Activated CD8-positive, alpha-beta memory T cell treated with anti-CD3 and anti-CD28 coated beads for 36 hours (primary cell): ENCODE data around the gene SLC2A9. TPM values are rescaled to one million over a fixed set of nuclear protein-coding genes. Genes with fewer than 3 reads are reported as not detected.

Source experiments
- CTCF ChIA-PET: fragments of 350-600 bp; sonication (Branson Sonifier 250); formaldehyde crosslinking; loops from one replicate; lab custom pipeline; 2021; ENCODE audit warnings: antibody characterized with exemption; lab: Charles Lee
- POLR2A ChIA-PET: fragments of 350-600 bp; sonication (Branson Sonifier 250); formaldehyde crosslinking; loops from one replicate; lab custom pipeline; 2021; ENCODE audit warnings: antibody characterized with exemption; lab: Charles Lee
- total RNA-seq, 2 experiments: library from RNA; stranded (reverse); gene quantifications; one replicate each; pipeline ENCODE4 v1.2.3, GENCODE V29; 2021

SLC2A9 gene
- total RNA-seq, 2 experiments from 2014 or later, result 1.4 to 1.6 TPM

DNA sequence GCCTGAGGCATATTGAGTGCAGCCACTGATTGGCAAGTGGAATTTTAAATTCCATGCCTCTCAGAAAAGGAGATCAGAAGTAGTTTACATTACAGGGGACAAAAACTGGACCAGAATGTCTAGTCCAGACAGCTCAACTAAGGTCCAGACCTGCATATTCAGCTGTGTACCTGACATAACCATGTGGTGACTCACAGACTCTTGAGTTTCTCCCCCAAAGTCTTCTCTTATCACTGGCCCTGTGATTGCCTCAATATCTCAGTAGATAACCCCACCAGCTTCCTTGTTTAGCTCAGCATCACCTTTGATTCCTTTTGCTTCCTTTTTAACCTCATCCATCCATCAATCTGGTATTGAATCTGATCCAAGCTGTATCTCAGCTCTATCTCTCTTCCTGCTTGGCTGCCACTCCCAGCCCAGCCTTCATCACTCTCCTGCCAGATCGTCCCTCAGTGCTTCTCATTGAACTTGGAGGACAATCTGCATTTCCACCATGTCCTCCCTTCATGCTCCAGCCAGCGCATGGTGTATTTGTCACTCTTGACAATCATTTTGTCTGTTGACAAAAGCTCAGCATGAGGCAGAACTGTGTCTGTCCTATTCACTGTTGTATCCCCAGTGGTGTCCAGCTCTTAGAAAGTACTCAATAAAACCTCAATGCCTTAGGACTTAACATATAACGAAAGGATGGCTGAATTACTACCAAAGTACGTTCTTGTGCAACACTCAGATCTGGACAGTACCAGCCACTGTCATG, 27.8 kb upstream of the SLC2A9 start:
- ChIA-PET POLR2A (no interaction called here), CTCF (no interaction called here)

DNA sequence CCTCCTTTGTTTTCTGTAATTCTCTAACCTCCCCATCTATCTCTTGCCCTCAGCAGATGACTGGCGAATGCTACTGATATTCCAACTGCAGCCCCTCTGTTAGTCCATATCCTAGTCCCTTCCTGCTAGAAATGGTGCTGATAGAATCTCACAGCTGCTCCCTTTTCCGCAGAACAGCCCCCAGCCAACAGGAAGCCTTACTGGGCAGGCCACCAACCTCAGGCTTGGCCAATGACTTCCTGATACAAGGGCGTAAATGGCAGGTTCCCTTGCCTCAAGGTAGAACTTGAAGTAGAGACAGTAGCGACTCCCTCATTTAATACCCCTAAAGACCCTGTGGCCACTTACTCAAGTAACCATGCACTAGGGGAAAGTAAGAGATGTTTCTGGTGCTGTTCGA, 26.7 kb upstream of the SLC2A9 start:
- CTCF ChIA-PET, result no interaction called here

DNA sequence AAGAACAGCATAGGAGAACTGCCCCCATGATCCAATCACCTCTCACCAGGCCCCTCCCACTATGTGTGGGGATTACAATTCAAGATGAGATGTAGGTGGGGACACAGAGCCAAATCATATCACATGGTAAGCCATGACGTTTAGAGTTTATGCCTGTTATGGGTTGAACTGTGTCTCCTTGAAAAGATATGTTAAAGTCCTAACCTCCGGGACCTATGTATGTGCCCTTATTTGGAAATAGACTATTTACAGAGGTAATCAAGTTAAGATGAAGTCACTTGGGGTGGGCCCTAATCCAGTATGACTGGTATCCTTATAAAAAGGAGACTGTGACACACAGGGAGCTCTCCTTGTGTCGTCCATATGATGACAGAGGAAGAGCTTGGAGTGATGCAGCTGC, 25.2 kb upstream of the SLC2A9 start:
- ChIA-PET POLR2A (no interaction called here), CTCF (no interaction called here)

More for the DNA sequence above, 26.7 kb upstream of the SLC2A9 start:
- POLR2A ChIA-PET, result no interaction called here

DNA sequence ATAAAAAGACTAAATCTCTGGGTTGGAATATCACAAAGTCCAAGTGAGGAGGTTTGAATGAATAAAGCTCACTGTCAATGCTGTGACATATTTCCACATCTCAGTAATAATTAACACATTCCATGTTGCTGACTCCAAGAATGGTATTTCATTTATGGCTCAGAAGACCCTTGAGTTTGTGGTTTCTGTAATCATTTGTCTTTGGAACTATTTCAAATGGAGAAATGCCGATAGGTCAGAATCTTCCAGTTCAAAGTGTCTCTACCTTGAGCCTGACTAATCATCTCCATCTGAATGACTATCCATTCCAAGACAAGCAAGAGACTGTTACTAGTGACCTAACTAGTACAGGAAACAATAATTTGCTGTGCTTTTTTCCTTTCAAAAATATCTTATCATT, 24.2 kb upstream of the SLC2A9 start:
- POLR2A ChIA-PET, result no interaction called here
- CTCF ChIA-PET, result no interaction called here

DNA sequence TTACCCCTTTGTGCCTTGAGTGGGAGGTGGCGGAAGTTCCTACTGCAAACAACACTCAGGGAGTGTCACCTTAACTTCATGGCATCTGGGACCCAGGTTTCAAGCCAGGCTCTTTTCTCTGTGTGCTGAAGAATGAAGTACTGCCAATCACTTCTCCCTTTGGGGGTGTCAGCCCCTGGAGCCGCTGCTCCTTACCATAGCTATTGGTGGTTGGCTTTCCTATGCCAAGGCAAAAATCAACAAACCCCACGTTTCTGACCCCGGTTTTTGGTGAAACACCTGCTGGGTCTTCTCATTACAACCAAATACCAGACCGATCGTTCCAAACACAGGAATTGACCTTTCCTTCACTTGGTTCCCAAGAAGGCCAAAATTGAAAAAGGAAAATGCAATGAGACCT, 19.7 kb upstream of the SLC2A9 start:
- ChIA-PET CTCF (no interaction called here), POLR2A (no interaction called here)

DNA sequence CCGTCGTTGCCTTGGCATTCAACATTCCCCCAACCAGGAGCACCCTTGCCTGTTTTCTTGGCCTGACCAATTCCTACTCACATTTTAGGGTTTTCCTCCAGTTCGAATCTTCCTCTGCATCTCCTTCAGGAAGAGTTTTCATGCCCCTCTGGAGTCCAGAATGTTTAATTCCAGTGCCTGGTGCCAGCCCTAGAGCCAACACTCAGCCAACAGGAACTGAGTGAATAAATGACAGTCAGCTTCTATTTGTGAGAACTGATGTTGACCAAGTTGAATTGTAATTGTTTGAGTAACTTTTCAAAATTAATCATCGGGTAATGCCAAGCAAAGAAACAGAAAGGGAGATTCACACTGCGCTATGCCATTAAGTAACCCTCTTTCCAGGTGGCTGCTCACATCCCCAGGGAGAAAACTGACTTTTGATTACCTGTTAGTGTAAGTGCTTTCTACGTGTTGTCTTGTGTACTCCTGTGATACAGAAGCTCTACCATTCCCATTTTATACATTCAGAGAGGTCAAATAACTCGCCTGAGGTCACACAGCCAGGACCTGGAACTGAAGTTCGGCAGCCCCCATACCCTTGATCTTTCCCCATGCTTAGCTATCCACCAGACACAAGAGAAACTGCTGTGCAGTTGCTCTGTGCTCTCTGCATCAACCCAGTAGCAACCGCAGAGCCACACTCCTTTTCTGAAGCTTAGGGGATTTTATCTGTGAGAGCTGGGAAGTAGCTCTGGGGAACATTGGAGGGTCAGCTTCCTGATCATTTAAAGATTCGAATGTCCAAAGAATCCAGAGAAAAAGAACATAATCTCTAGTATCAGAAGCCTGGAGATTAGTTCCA, 19.0 kb upstream of the SLC2A9 start:
- POLR2A ChIA-PET, result no interaction called here
- CTCF ChIA-PET, result no interaction called here

DNA sequence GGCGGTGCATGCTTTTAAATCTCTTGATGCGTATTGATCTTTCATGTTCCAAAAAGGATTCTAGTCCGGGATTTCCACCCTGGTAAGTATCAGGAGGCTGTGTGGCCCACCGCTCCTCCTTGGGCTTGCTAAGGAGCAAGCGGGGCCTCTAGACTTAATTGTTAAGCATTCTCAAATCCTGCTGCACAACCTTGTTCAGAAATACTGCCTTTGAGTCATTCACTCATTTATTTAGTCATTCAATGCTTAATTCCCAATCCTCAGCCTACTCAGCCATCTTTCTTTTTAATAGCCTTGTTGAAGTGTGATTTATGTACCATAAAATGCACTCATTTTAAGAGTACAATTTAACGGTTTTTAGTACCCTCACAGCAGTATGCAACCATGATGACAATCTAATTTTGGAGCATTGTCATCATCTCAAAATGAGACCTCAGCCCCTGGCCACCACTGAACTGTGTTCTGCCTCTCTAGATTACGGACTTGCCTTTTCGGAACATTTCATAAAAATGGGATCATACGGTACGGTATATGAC, 15.6 kb upstream of the SLC2A9 start:
- ChIA-PET POLR2A (no interaction called here), CTCF (no interaction called here)

DNA sequence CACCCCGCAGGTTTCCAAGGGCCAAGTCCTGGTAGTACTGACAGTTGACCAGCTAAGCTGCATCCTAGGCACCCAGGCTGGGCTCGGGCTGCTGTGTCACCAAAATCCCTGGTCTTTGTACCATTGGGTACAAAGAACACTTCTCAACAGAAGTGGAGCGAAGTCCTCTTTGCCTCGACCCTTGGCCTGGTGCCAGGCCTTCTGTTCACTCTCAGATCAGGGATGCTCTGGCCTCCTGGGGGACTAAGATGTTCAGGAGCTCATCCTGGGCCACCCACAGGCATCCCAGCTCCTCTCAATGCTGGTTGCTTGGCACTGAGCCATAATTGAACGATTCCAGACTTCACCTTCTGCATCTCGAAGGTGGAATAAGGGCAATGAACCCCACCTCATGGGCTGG, 13.8 kb upstream of the SLC2A9 start:
- POLR2A ChIA-PET, result no interaction called here
- CTCF ChIA-PET, result no interaction called here

DNA sequence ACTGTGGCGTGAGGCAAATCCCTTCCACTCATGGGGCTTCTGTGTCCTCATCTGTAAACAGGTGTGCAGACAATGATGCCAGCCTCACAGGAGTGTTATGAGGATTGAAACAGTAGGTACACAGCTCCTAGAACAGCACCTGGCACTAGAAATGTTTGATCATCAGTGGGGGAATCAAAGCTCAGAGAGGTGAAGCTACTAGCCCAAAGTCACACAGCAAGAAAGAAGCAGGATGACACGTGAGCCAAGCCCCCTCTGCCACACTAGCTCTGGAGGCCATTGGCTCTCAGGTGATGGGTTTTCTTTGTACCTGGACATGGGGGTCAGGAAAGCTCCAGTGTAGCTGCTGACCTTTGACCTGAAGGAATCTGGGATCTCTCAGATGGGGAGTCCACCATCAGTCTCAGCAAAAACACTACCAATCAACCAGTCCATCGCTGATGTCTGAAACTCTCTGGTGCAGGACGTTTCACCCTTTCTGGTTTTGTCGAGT, 13.4 kb upstream of the SLC2A9 start:
- ChIA-PET CTCF (no interaction called here), POLR2A (no interaction called here)

DNA sequence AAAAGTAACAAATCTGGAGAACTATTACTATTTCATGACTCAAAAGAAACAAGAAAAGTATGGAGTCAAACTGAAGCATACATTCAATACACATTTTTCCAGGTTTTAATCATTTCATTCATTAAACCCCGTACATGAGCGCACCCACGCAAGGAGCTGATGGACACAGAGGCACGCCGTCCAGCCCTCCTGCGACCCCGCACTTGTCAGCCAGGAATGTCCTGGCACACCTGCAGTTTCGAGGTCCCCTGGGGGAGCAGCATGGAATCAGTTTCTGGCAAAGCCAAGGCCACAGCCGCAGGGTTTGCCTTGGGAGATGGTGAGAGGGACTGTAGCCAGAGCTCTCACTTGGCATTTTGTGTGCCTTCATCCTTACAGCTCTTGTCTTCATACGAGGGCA, 12.8 kb upstream of the SLC2A9 start:
- CTCF ChIA-PET, result no interaction called here
- POLR2A ChIA-PET, result no interaction called here

DNA sequence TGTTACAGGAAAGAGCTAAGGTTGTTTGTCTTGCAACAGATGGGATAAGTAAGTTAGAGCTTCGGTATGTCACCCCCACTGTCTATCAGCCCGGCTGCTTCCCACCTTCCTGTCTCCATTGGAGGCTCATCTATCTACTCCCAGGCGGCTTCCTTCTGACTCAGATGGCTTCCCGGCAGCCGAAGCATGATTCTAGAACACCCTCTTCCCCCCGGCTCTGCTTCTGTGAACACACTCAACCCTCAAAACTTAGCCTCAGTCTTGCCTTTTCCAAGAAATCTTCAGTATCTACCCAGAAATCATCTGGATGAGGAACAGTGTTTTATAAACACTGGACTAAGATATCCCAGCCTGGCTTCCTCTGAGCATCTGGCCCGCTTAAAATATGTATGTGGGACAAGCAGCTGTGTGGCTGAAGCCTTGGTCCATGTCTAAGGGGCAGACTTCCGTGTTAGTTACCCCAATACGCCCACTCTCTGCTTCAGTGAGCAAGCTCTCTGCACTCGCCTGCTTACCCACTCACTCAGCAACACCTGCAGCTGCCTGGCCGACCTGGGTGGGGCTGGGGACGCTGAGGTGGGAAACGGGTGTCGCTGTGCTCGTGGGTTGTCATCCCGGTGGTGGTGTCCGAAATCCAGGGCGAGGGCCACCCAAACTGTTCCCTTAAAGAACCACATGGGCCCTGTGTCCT, 12.0 kb upstream of the SLC2A9 start:
- POLR2A ChIA-PET, result interaction anchor here (0.5 kb wide), 1 partner anchor 39 kb away, joined by 3 read pairs; no protein-coding TSS in a partner anchor
- CTCF ChIA-PET, result no interaction called here

DNA sequence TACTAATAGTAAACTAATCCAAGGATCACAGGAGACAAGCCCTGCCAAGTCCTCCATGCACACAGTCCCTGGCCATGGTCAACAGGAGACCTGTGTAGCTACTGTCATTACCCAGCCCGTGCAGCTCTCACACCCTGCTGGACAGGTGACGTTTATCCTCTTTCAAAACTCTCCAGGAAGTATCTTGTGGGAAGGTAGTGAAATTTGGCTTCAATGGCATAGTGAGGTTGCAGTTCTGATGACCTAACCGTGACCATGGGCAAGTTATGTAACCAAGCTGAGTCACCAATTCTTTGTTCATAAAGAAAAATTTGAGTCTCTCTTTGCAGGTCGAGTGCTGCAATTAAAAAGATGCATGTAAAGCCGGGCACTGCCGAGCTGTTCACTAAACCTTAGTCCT, 11.3 kb upstream of the SLC2A9 start:
- ChIA-PET CTCF (no interaction called here), POLR2A (no interaction called here)

DNA sequence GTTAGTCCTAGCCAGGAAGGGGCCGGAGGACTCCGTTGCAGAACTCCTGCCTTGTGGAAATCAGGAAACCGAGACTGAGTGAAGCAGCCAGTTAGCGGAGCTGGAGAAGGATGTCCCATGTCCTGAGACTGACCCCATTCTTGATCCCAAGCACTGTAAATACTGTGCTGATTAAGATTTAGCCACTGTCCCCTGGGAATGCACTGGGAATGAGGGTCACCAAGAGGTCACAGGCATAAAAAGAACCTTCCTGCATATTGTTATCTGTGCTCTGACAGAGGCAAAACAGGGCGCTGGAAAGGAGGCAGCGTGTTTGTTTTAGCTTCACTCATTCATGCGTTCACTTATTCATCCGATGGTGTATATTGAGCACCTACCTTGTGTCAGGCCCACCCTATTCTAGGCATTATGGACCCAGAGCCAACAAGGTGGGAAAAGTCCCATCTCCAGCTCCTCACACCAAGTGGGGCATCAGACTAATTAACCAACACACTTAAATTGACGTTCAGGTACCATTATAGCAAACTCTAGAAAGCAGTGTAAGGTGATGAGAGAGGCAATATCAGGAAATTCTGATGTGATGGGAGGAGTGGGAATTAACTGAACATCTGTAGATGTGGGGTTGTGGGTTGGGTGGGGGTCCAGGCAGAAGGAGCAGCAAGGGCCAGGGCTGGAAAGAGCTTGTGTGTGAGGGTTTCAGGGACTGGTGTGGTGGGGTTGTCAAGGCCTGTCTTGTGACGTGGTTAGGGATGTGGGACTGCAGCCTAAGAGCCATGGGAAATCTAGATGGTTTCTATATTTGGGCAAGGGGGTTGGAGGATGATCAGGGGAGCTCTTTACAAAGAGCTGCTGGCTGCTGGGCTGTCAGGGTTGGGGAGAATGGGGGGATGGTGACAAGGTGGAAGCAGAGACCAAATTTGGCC, 10.6 kb upstream of the SLC2A9 start:
- CTCF ChIA-PET, result interaction anchor here (0.9 kb wide), 1 partner anchor 13 kb away, joined by 3 read pairs; no protein-coding TSS in a partner anchor
- POLR2A ChIA-PET, result no interaction called here

DNA sequence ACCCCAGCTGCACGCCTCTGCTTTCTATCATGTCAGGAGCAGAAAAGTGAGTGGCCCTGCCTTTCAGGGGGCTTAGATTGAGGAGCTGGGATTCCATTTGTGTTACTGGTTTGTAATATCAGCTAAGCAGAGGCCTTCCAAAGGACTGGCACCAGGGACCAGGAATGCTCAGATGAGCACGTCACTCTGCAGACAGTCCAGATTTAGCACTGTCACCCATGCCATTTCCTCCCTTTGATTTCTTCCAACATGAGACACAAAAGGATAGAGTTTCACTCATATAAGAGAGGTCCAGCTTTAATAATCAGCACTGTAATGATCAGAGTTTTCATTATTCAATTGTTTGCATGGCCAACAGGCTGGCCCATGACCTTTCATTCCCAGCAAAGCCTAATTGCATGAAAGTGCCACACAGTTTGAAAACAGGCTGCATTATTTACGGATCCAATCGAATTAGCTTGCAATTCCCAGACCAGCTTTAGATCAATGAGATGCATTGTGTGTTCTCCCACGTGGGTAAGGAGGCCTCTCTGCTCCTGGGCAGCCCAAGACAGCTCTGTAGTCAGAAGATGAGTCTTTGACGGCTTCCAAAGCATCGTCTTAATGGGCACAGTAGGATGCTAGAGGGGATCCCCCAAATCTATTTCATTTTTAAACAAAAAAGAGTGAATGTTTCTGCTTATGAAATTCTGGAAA, 9.8 kb upstream of the SLC2A9 start:
- CTCF ChIA-PET, result interaction anchor here (0.9 kb wide), 1 partner anchor 12 kb away, joined by 3 read pairs; no protein-coding TSS in a partner anchor
- POLR2A ChIA-PET, result no interaction called here

DNA sequence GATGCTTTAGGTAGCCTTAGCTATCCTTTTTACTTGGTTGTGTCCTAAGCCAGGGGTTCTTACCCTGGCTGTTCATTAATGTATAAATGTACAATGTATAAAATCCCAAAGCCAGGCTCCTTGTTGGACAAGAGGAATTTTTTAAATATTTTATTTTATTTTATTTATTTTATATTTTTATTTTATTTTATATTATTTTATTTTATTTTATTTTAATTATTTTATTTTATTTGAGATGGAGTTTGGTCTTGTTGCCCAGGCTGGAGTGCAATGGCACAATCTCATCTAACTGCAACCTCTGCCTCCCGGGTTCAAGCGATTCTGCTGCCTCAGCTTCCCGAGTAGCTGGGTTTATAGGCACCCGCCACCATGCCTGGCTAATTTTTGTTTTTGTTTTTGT, 8.1 kb upstream of the SLC2A9 start:
- POLR2A ChIA-PET, result no interaction called here
- CTCF ChIA-PET, result interaction anchor here (1.1 kb wide), 1 partner anchor 9 kb away, joined by 3 read pairs; no protein-coding TSS in a partner anchor

DNA sequence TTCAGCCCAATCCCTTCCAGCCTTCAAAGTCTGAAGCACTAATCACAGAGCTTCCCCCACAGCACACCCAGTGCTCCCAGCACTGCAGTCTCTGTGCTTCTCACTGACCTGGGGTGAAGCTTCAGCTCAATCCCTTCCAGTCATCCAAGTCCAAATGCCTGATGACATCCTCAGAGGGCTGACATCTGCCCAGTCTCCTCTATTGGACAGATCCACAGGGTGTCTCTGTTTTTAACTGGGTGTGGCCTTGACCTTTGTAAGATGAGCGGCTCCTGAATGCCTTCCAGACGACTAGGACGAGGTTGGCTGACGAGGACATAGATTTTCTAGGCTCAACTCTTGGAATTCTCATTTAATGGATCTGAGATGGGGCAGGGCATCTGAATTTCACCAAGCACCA, 7.6 kb upstream of the SLC2A9 start:
- POLR2A ChIA-PET, result no interaction called here

DNA sequence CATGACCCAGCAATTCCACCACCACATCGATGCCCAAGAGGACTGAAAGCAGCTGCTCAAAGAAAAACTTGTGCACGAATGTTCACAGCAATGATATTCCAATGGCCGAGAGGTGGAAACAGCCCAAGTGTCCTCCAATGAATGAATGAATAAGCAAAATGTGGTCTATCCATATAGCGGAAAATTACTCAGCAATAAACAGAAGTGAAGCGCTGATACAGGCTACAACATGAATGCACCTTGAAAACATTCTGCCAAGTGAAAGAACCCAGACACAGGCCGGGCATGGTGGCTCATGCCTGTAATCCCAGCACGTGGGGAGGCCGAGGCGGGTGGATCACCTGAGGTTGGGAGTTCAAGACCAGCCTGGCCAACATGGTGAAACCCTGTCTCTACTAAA, 5.2 kb upstream of the SLC2A9 start:
- CTCF ChIA-PET, result no interaction called here
- POLR2A ChIA-PET, result no interaction called here

More for the DNA sequence above, 7.6 kb upstream of the SLC2A9 start:
- CTCF ChIA-PET, result no interaction called here

DNA sequence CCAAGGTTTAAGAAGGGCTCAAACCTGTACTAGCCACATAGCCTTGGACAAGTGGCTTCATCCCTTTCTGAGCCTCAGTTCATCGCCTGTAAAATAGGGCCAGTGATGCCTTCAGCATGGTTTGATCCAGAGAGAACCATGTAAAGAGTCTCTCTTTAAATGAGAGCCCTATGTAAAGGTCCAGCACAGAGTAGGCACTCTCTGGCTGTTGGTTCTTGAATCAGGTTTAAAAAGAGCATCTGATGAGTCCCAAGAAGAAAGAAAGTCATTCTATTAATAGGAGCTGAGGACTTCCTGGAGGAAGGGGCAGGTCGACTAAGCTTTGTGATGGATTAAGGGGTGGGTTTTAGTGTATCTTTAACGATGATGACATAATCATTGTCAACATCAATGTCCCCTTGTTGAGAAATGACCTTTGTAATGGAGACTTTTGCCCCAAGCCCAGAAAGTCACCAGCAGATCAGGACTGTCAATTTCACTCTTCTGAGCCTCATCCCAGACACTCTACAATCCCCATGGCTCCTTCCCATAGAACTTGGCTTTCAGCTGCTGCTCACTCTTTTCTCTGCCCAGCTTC, 4.0 kb upstream of the SLC2A9 start:
- CTCF ChIA-PET, result no interaction called here
- POLR2A ChIA-PET, result no interaction called here
